Panc1 (cell line): Measurements from ENCODE around the gene THPO. TPM values are rescaled to one million over a fixed set of nuclear protein-coding genes. Genes with fewer than 3 reads are reported as not detected.
A peak's percentile ranks its signal among the peaks of the same experiment; 100 is the strongest.

ENCODE experiments used
- ATAC-seq: fragments of 200-7000 bp; cut with Tn5 transposase; 2 replicates; pipeline ENCODE4 v1.9.1; 2020; ENCODE audit warnings: mild to moderate bottlenecking, moderate library complexity
- BruUV-seq: library from RNA; stranded (reverse); fragments of 400-500 nt; replicated peaks from 2 replicates; lab custom pipeline; 2021; lab: Mats Ljungman, UMichigan
- CTCF ChIA-PET: fragments of 300-600 bp; sonication (Branson Sonifier 250); formaldehyde crosslinking; loops from one replicate; lab custom pipeline; 2022; ENCODE audit warnings: antibody characterized with exemption; lab: Charles Lee
- POLR2A ChIA-PET: fragments of 300-600 bp; sonication (Branson Sonifier 250); formaldehyde crosslinking; loops from one replicate; lab custom pipeline; 2022; ENCODE audit warnings: antibody characterized with exemption; lab: Charles Lee
- DNase-seq: peaks from one replicate; pipeline ENCODE4 v3.0.0-alpha.2; 2010; ENCODE audit warnings: low read depth, low spot score
- H3K27ac ChIP-seq: 2 replicates; pipeline ENCODE4 v1.5.1; 2011; ENCODE audit warnings: mild to moderate bottlenecking, low read length, inconsistent platforms
- H3K27me3 ChIP-seq: fragments of 200-500 bp; sonication (Bioruptor generic); 2 replicates; pipeline ENCODE4 v1.6.0; 2014; ENCODE audit warnings: low read length, inconsistent platforms; ENCODE audit not compliant: control insufficient read depth, insufficient read depth
- H3K36me3 ChIP-seq: fragments of 200-500 bp; sonication (Bioruptor generic); 2 replicates; pipeline ENCODE4 v1.5.1; 2014; ENCODE audit warnings: inconsistent platforms, mild to moderate bottlenecking, low read length, moderate library complexity; ENCODE audit not compliant: control insufficient read depth, insufficient read depth
- H3K4me1 ChIP-seq: 2 replicates; pipeline ENCODE4 v1.5.1; 2011; ENCODE audit warnings: inconsistent platforms, mild to moderate bottlenecking, low read length, moderate library complexity; ENCODE audit not compliant: control insufficient read depth, insufficient read depth
- H3K4me3 ChIP-seq, 2 experiments: 2 replicates each; pipeline ENCODE4 v1.5.1; 2011 to 2012; ENCODE audit warnings: low read depth in 2 of 2, low read length in 2 of 2, mild to moderate bottlenecking in 2 of 2, inconsistent platforms in 1 of 2, moderate library complexity in 1 of 2
- H3K9me3 ChIP-seq: fragments of 200-500 bp; sonication (Bioruptor generic); 2 replicates; pipeline ENCODE4 v1.5.1; 2014; ENCODE audit warnings: low read depth, mild to moderate bottlenecking, inconsistent platforms, low read length, moderate library complexity; ENCODE audit not compliant: control insufficient read depth, insufficient read depth
- CTCF ChIP-seq: fragments of 450-650 bp; IDR thresholded peaks from 2 replicates; pipeline ENCODE4 v1.5.1; 2017; ENCODE audit warnings: mild to moderate bottlenecking
- POLR2AphosphoS5 ChIP-seq: IDR thresholded peaks from 2 replicates; pipeline ENCODE4 v1.6.1; 2012; ENCODE audit warnings: mild to moderate bottlenecking, low read depth, low read length, moderate library complexity
- SIN3A ChIP-seq: IDR thresholded peaks from 2 replicates; pipeline ENCODE4 v1.6.1; 2012; ENCODE audit warnings: low read depth, mild to moderate bottlenecking, low read length, moderate library complexity, borderline replicate concordance; ENCODE audit not compliant: insufficient read depth
- TCF7L2 ChIP-seq: IDR thresholded peaks from 2 replicates; pipeline ENCODE4 v1.6.1; 2011; ENCODE audit warnings: mild to moderate bottlenecking, low read depth, low read length, inconsistent platforms
- in situ Hi-C: cut with HindIII; loops from 2 replicates; pipeline ENCODE4 v1.10.0; 2016; ENCODE audit warnings: low sequenced_read_pairs, low pct_unique_long_range_greater_than_20kb
- intact Hi-C: fragments of 100-400 bp; cut with micrococcal nuclease; formaldehyde crosslinking; loops from one replicate; pipeline ENCODE4 v1.10.0; 2022; ENCODE audit not compliant: unreplicated experiment
- total RNA-seq: library from RNA; stranded (reverse); gene quantifications from one replicate; pipeline ENCODE4 v1.2.1, GENCODE V29; 2021; ENCODE audit not compliant: unreplicated experiment
- TF ChIP-seq, protein P1 (sequence below), 2 experiments: IDR thresholded peaks; 2 replicates each; pipeline ENCODE4 v1.6.1; 2011 to 2012; ENCODE audit warnings: low read depth in 2 of 2, control low read depth in 1 of 2, low read length in 1 of 2, mild to moderate bottlenecking in 1 of 2, moderate library complexity in 1 of 2; ENCODE audit not compliant: insufficient read depth in 1 of 2

Gene THPO
- total RNA-seq, 1 experiment from 2014 or later: not detected

DNA sequence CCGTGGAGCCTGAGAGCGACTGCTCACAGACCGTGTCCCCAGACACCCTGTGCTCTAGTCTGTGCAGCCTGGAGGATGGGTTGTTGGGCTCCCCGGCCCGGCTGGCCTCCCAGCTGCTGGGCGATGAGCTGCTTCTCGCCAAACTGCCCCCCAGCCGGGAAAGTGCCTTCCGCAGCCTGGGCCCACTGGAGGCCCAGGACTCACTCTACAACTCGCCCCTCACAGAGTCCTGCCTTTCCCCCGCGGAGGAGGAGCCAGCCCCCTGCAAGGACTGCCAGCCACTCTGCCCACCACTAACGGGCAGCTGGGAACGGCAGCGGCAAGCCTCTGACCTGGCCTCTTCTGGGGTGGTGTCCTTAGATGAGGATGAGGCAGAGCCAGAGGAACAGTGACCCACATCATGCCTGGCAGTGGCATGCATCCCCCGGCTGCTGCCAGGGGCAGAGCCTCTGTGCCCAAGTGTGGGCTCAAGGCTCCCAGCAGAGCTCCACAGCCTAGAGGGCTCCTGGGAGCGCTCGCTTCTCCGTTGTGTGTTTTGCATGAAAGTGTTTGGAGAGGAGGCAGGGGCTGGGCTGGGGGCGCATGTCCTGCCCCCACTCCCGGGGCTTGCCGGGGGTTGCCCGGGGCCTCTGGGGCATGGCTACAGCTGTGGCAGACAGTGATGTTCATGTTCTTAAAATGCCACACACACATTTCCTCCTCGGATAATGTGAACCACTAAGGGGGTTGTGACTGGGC is 33.3 kb downstream of the THPO start:
- ATAC-seq: peak; percentile 6; the same call in 1 of the 2 replicates
- Histone ChIP-seq H3K36me3 (no peaks in the 10 kb centered on the region; the same call in 1 of the 2 replicates), H3K4me1 (peaks cover 6% of the 10 kb centered on the region; the same call in 1 of the 2 replicates), H3K27me3 (no peaks in the 10 kb centered on the region), H3K4me3 (no peak overlapping the region), H3K27ac (no peak overlapping the region), H3K9me3 (no peaks in the 10 kb centered on the region)
- intact Hi-C loops (no loop called here), in situ Hi-C loops (no loop called here)
- ChIA-PET POLR2A (no interaction called here), CTCF (interaction anchor here (0.6 to 1.0 kb wide), 3 partner anchors 17 to 21 kb away, joined by 3 to 4 read pairs (median 3); no protein-coding TSS in a partner anchor)
- BruUV-seq: no TSS peak
- DNase-seq: no peak
- TF ChIP-seq TCF7L2 (no peak), POLR2AphosphoS5 (no peak), SIN3A (no peak), CTCF (no peak)
- TF ChIP-seq, protein P1, sequence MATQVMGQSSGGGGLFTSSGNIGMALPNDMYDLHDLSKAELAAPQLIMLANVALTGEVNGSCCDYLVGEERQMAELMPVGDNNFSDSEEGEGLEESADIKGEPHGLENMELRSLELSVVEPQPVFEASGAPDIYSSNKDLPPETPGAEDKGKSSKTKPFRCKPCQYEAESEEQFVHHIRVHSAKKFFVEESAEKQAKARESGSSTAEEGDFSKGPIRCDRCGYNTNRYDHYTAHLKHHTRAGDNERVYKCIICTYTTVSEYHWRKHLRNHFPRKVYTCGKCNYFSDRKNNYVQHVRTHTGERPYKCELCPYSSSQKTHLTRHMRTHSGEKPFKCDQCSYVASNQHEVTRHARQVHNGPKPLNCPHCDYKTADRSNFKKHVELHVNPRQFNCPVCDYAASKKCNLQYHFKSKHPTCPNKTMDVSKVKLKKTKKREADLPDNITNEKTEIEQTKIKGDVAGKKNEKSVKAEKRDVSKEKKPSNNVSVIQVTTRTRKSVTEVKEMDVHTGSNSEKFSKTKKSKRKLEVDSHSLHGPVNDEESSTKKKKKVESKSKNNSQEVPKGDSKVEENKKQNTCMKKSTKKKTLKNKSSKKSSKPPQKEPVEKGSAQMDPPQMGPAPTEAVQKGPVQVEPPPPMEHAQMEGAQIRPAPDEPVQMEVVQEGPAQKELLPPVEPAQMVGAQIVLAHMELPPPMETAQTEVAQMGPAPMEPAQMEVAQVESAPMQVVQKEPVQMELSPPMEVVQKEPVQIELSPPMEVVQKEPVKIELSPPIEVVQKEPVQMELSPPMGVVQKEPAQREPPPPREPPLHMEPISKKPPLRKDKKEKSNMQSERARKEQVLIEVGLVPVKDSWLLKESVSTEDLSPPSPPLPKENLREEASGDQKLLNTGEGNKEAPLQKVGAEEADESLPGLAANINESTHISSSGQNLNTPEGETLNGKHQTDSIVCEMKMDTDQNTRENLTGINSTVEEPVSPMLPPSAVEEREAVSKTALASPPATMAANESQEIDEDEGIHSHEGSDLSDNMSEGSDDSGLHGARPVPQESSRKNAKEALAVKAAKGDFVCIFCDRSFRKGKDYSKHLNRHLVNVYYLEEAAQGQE (IDR thresholded peaks at IDR 0.05; ENCODE audit: insufficient read depth in 1 of 2, low read depth in 2 of 2, low read length in 1 of 2): no peak

- no peak overlapping the region for H3K27ac ChIP-seq
- H3K4me3 ChIP-seq: no peak overlapping the region
- TF ChIP-seq TCF7L2 (no peak), SIN3A (no peak), CTCF (no peak), POLR2AphosphoS5 (no peak)
- TF ChIP-seq, protein P1 (IDR thresholded peaks at IDR 0.05; ENCODE audit: insufficient read depth in 1 of 2, low read depth in 2 of 2, low read length in 1 of 2): no peak
- no TSS peak for BruUV-seq
- no peaks in the 10 kb centered on the region for H3K9me3 ChIP-seq
- ATAC-seq: no peak
- no peaks in the 10 kb centered on the region; the same call in 1 of the 2 replicates for H3K36me3 ChIP-seq
- peaks cover 6% of the 10 kb centered on the region; the same call in 1 of the 2 replicates for H3K4me1 ChIP-seq
- intact Hi-C loops (no loop called here), in situ Hi-C loops (no loop called here)
- no peaks in the 10 kb centered on the region for H3K27me3 ChIP-seq
- DNase-seq: no peak
- POLR2A ChIA-PET: no interaction called here
- CTCF ChIA-PET: no interaction called here
Measured at GRCh38 chr3:184343200-184343876, 34.7 kb downstream of the THPO start.
